ENCODE results near the gene CORO2A. TPM values are rescaled to one million over a fixed set of nuclear protein-coding genes. Genes with fewer than 3 reads are reported as not detected.
"Not testable (repeated sequence)": the region's sequence is repeated elsewhere in the genome, so short reads cannot be mapped to it uniquely, and the experiment has no call there.

CORO2A gene
- total RNA-seq, 1 experiment from 2014 or later = 1.3 TPM

- DNase-seq (ENCODE audit: low read depth) = not testable (repeated sequence)
Observed at GRCh38 chr9:98117097-98117496, 75.3 kb downstream of the CORO2A start.

DNA sequence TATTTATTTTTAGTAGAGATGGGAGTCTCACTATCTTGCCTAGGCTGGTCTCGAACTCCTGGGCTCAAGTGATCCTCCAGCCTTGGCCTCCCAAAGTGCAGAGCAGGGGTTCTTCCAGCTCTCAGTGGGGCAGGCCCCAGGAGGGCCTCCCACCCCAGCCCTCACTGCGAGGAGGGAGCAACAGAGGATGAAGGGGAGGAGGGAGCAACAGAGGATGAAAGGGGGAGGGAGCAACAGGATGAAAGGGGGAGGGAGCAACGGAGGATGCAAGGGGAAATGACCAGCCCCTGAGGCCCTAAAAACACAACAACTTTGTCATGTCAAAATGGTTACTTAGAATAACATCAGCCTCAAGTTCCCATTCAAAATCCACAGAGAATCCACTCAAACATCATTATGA is 83.4 kb downstream of the CORO2A start:
- DNase-seq (ENCODE audit: low read depth) = no peak

- no peak for DNase-seq (ENCODE audit: low read depth)
Observed at GRCh38 chr9:98108531-98109031, 83.9 kb downstream of the CORO2A start.

- no peak for DNase-seq (ENCODE audit: low read depth)
Observed at GRCh38 chr9:98107926-98108325, 84.5 kb downstream of the CORO2A start.

DNA sequence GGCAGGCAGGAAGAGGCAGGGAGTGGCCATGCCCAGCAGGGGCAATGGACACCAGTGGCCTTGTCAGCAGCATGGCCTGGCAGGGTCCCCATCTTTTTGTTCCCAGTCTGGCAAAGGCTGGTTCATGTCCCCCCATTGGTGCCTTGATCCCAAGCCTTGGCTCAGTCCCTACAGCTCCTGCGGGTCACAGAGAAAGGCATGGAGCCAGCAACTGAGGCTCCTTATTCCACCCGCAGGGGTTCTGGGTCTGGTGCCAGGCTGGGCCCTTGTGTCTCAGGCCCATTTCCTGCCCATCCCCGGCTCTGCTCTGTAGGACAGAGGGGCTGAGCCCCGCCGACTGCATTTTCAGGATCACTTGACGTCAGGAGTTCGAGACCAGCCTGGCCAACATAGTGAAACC is 87.4 kb downstream of the CORO2A start:
- DNase-seq (ENCODE audit: low read depth) = no peak

DNA sequence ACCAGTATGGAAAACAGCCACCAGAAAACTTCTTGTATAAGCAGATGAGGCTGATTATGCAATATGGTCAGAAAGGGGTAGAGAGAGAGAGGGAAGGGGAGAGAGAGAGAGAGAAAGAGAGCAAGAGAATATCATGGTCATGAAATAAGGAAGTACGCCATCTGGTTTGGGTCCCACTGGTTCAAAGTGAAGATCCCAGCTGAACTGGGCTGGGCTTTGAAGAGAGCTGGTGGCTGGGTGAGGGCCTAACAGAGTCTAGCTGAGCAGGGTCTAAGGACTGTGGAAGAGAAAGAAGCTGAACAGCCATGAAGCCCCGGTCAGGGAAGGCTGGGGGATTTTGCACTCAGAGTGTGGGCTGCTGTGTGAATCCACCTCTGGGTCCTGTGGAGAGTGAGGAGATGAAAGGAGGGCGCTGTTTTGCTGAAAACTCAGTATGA is 88.0 kb downstream of the CORO2A start:
- DNase-seq (ENCODE audit: low read depth) = no peak

- no peak for DNase-seq (ENCODE audit: low read depth)
Observed at GRCh38 chr9:98101868-98102273, 90.6 kb downstream of the CORO2A start.

DNA sequence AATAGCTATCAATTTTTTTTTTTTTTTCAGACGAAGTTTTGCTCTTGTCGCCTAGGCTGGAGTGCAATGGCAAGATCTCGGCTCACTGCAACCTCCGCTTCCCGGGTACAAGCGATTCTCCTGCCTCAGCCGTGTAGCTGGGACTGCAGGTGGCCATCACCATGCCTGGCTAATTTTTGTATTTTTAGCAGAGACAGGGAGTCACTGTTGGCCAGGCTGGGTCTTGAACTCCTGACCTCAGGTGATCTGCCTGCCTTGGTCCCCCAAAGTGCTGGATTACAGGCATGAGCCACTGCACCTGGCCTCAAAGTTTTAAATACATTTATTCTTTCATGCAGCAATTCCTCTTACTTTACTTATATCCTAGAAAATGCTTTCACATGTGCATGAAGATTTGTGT is 91.0 kb downstream of the CORO2A start:
- DNase-seq (ENCODE audit: low read depth) = no peak

DNA sequence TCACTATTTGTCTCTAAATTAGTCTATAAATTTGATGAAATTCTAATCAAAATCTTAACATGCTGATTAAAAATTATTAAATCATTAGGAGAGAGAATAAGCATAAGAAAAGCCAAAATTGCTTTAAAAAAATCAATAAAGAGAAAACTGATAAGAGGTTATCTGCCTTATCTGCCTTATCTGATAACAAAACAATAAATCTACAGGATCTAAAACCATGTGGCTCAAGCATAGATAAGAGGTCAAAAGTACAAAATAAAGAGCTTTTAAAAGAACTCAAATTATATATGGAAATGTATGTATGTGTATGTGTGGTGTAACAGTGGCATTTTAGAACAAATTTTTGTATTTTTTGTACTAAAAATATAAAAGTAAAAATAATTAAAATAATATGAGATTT is 92.0 kb downstream of the CORO2A start:
- DNase-seq (ENCODE audit: low read depth) = no peak

- DNase-seq (ENCODE audit: low read depth) = no peak
Observed at GRCh38 chr9:98099898-98100297, 92.5 kb downstream of the CORO2A start.

DNA sequence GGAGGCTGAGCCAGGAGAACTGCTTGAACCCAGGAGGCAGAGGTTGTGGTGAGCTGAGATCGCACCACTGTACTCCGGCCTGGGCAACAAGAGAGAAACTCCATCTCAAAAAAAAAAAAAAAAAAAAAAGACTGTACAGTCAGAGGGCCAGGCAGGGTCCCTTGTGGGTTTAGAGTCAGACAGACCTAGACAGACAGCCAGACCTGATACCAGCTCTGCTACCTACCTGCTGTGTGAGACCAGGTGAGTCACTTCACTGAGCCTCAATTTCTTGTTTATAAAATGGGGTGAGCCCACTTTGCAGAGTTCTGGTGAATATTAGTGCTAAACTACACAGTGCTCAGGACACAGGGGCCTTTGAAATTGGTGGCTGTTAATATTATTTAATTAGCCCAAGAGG is 93.1 kb downstream of the CORO2A start:
- no peak for DNase-seq (ENCODE audit: low read depth)

- no peak for DNase-seq (ENCODE audit: low read depth)
Observed at GRCh38 chr9:98097836-98098235, 94.6 kb downstream of the CORO2A start.

GRCh38 chr9:98096091-98096490 is 96.3 kb downstream of the CORO2A start:
- DNase-seq (ENCODE audit: low read depth) = no peak

- no peak for DNase-seq (ENCODE audit: low read depth)
Observed at GRCh38 chr9:98095401-98095800, 97.0 kb downstream of the CORO2A start.

DNA sequence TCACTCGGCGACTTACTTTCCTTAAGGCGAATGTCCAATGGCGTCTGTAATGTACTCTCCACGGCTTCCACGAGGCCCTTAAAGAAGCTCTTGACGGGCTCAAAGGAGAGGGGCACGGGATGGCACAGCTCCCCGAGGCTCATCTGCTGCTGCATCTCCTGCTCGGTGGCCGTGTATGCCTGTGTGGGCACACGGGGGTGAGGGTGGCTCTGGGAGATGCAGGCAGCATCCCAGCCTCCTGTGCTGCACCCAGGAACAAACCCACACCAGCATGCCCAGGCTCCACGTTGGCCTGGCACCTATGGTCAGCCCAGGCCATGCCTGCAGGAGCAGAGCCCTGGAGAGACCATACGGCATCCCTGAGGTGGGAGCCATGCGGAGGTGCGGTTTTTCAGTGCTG is 97.6 kb downstream of the CORO2A start:
- DNase-seq (ENCODE audit: low read depth) = no peak

- DNase-seq (ENCODE audit: low read depth) = no peak
Observed at GRCh38 chr9:98094316-98094715, 98.1 kb downstream of the CORO2A start.

- no peak for DNase-seq (ENCODE audit: low read depth)
Observed at GRCh38 chr9:98092613-98092931, 99.9 kb downstream of the CORO2A start.

DNA sequence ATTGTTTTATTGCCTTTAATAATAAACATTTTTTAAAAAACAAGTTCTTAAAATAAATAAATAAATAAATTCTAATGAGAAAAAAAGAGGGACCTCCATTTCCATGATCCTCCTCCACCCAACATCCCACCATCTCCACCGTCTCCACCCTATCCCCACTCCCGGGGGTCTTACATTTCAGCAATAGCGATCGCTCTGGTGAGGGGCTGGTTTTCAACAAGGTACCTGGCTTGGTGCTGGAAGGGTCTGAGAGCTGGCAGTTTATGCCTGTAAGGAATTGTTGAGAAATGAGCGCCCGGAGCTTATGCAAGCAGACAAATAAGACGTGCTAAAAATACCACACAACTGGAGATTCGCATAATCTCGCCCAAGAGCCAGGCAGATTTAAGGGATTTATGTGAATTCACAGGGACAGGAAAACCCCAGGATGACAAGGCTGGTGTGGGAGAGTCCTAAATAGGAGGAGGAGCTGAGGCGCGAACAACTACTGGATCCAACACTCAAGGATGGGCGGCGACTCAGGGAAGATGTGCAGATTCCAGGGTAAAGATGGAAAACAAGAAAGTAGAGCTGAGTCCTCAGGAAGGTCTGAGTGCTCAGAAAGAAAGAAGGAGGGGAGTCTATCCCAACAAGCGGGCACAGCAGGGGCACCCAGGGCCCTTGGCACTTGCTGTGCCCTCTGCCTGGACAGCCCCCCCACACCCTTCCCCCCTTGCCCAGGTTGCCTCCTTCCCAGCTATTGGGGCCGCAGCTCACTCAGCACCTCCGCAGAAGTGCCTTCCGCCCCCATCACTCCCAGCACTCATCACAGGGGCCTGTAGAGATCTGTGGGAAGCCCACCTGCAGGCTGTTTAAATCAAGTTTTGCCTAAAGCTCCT is 100.5 kb downstream of the CORO2A start:
- DNase-seq (ENCODE audit: low read depth) = no peak

DNA sequence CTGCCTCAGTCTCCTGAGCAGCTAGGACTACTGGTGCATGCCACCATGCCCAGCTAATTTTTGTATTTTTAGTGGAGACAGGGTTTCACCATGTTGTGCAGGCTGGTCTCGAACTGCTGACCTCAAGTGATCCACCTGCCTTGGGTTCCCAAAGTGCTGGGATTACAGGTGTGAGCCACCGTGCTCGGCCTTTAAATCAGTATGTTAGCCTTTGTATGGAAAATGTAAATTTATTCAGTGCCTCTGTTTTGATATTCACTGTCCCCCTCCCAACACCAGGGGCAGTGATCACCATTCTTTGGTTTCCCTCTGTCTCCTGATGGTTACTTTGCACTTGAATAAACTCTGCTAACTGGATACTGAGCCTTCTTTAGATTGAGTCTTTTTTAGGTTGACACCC is 101.8 kb downstream of the CORO2A start:
- DNase-seq (ENCODE audit: low read depth) = not testable (repeated sequence)

DNA sequence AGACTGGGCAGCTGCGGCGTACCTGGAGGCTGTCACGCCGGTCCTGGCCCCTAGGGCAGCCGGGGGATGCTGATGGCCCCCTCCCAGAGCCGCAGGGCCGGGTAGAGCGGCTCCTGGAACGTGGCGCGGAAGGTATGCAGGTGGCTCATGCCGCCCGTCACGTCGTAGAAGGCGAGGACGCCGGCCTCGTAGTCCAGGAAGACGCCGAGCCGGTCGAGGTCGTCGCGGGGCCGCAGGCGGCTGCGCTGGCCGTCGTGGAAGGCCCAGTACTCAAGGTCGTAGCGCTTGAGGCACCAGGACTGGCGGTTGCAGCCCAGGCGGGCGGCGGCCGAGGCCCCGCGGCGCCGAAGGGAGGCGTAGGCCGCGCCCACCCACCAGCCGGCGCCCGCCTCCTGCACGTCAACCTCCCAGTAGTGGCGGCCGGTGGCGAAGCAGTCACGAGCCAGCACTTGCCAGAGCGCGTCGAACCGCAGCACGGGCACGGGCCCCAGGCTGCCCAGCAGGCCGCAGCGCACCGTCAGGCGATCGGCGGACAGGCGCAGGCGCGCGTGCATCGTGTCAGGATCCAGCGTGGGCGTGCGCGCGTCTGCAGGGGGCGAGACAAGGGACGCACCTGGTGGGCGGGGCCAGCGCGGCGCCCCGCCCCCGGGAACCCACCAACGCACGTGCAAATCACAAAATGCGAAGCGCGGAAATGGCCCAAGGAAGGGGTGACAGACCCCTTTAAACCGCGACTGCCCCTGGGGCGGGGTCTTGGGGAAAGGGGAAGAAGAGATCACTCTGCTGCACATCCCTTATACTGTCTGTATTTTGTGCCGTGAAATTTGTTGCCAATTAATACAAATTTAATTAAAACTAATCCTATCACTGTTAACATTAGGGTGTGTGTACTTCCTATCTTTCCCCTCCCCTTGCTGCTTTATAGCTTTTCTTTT is 104.8 kb downstream of the CORO2A start:
- no peak for DNase-seq (ENCODE audit: low read depth)

- no peak for DNase-seq (ENCODE audit: low read depth)
Observed at GRCh38 chr9:98086461-98086860, 106.0 kb downstream of the CORO2A start.

- no peak for DNase-seq (ENCODE audit: low read depth)
Observed at GRCh38 chr9:98085944-98086343, 106.5 kb downstream of the CORO2A start.

DNA sequence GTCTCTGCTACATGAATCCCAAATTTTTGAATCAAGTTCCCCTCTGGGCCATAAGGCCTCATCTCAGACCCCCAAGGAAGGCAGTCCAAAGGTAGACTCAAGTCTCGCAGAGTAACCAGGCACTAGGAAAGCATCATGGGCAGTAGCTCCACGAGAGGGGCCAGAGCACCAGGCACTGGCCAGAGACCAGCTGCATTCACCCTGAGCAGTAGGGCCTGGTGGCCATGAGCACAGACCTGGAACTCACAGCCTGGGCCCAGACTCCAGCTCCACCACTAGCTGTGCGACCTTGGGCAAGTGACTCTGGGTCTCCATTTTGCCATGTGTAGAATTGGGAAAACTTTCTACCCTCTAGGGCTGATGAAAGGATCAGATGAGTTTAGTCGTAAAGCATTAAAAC is 107.4 kb downstream of the CORO2A start:
- no peak for DNase-seq (ENCODE audit: low read depth)

Data from RPMI7951 (cell line).